ENCODE data around the gene SPAST. TPM values are rescaled to one million over a fixed set of nuclear protein-coding genes. Genes with fewer than 3 reads are reported as not detected.
A peak's percentile ranks its signal among the peaks of the same experiment; 100 is the strongest.
"Not testable (repeated sequence)": the region's sequence is repeated elsewhere in the genome, so short reads cannot be mapped to it uniquely, and the experiment has no call there.

Gene SPAST
- total RNA-seq, result 10 to 100 TPM in 2 of 10 donors, 1 to 10 TPM in 8; 7.5 to 10.9 (median 9.2) TPM
- polyA plus RNA-seq, result 1 to 10 TPM; 2.4 to 4.2 TPM
- long read RNA-seq, donor 1, full-length matches to known transcripts, result 2 of 3 reads
- long read RNA-seq, donor 1, partial matches to known transcripts, result 0 of 3 reads
- long read RNA-seq, donor 1, other reads (novel, unspliced or antisense), result 1 of 3 reads
- long read RNA-seq, donor 2, full-length matches to known transcripts, result 5 of 9 reads
- long read RNA-seq, donor 2, partial matches to known transcripts, result 1 of 9 reads
- long read RNA-seq, donor 2, other reads (novel, unspliced or antisense), result 3 of 9 reads
- long read RNA-seq, donor 3, full-length matches to known transcripts, result 3 of 9 reads
- long read RNA-seq, donor 3, partial matches to known transcripts, result 3 of 9 reads
- long read RNA-seq, donor 3, other reads (novel, unspliced or antisense), result 3 of 9 reads

GRCh38 chr2:32063310-32064020 lies at the start of gene SPAST:
TSS of gene SPAST (plus strand) at chr2:32063556. CDS start at chr2:32063832, 276 bp downstream.
- DNase-seq, result peak; percentile 97 to 98
- Histone ChIP-seq H3K27ac (peak within 1 kb of the TSS; percentile 79 to 96 (median 93)), H3K9me3 (no peaks in the 10 kb centered on the region), H3K27me3 (no peaks in the 10 kb centered on the region), H3K36me3 (peaks cover 0 to 8% (median 0%) of the 10 kb centered on the region in 9 donors), H3K4me3 (peak within 1 kb of the TSS; percentile 64 to 99 (median 87)), H3K4me1 (peaks cover 0 to 40% (median 21%) of the 10 kb centered on the region in 9 donors)
- TF ChIP-seq, protein P1, sequence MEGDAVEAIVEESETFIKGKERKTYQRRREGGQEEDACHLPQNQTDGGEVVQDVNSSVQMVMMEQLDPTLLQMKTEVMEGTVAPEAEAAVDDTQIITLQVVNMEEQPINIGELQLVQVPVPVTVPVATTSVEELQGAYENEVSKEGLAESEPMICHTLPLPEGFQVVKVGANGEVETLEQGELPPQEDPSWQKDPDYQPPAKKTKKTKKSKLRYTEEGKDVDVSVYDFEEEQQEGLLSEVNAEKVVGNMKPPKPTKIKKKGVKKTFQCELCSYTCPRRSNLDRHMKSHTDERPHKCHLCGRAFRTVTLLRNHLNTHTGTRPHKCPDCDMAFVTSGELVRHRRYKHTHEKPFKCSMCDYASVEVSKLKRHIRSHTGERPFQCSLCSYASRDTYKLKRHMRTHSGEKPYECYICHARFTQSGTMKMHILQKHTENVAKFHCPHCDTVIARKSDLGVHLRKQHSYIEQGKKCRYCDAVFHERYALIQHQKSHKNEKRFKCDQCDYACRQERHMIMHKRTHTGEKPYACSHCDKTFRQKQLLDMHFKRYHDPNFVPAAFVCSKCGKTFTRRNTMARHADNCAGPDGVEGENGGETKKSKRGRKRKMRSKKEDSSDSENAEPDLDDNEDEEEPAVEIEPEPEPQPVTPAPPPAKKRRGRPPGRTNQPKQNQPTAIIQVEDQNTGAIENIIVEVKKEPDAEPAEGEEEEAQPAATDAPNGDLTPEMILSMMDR (IDR thresholded peaks at IDR 0.05), result peak; percentile 37 to 80 (median 58)
- intact Hi-C loops (cut with DNase I), result loop anchor here in 5 of 10 donors (1.0 to 10.0 kb wide), 8 partner anchors 23 to 214 kb away; partner anchors contain the start of genes MEMO1 (in 5 of the 5), SLC30A6 (in 2 of the 5), DPY30 (in 1 of the 5) and YIPF4 (in 1 of the 5)
- ATAC-seq, result peak; percentile 95 to 99 (median 97)
- 0% methylated on average over 53 to 79 of the region's 79 CpGs for WGBS, 2 donors

DNA sequence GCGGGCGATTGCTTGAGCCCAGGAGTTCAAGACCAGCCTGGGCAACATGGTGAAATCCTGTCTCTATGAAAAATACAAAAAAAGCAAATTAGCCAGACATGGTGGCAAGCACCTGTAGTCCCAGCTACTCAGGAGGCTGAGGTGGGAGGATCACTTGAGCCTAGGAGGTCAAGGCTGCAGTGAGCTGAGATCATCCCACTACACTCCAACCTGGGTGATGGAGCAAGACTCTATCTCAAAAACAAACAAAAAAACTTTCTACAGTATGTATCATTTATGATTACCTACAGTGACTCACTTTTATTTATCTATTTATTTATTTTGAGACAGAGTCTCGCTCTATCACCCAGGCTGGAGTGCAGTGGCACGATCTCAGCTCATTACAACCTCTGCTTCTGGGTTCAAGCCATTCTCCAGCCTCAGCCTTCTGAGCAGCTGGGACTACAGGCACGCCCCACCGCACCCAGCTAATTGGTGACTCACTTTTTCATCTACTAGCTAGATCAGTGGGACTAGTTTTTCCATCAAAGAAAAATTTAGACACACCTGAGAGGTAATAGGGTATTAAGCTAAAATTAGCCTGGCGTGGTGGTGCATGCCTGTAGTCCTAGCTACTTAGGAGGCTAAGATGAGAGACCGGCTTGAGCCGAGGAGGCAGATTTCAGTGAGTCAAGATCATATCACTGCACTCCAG lies 44.4 kb upstream of the SPAST start:
- not testable (repeated sequence) for H3K27me3 ChIP-seq, ATAC-seq, H3K4me3 ChIP-seq, DNase-seq, H3K27ac ChIP-seq, H3K9me3 ChIP-seq, H3K4me1 ChIP-seq
- peaks cover 0 to 95% (median 17%) of the 10 kb centered on the region in 9 donors for H3K36me3 ChIP-seq
- intact Hi-C loops (cut with DNase I), result loop anchor here in 1 of 10 donors (10.0 kb wide), 1 partner anchor 46 kb away; the partner anchor contains the start of gene SPAST
- 98% methylated on average over 9 of the region's 9 CpGs for WGBS, 2 donors

DNA sequence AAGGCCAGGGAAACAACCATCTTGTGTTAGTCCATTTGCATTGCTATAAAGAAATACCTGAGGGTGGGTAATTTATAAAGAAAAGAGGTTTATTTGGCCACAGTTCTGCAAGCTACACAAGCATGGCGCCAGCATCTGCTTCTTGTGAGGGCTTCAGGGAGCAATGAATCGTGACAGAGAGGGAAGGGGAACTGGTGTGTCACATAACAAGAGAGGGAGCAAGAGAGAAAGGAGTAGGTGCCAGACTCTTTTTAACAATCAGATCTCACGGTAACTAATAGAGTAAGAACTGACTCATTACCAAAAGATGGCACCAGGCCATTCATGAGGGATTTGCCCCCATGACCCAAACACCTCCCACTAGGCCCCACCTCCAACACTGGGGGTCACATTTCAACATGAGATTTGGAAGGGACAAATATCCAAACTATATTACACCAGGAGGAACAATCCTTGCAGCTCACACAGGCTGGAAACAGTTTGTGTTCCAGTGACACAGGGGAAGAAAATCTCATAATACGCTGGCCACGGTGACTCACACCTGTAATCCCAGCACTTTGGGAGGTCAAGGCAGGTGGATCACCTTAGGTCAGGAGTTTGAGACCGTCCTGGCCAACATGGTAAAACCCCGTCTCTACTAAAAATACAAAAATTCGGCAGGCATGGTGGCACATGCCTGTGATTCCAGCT lies 29.0 kb upstream of the SPAST start:
- H3K4me3 ChIP-seq; DNase-seq; H3K27ac ChIP-seq; intact Hi-C loops (cut with DNase I); ATAC-seq; H3K27me3 ChIP-seq; H3K9me3 ChIP-seq: not testable (repeated sequence)
- 91 to 95% methylated on average over 8 of the region's 8 CpGs for WGBS, 2 donors
- H3K4me1 ChIP-seq, result peaks cover 0 to 14% (median 7%) of the 10 kb centered on the region in 9 donors
- H3K36me3 ChIP-seq, result peaks cover 0 to 80% (median 6%) of the 10 kb centered on the region in 9 donors

GRCh38 chr2:32039447-32040219 lies 23.7 kb upstream of the SPAST start, which contains the start of gene DPY30:
TSS of gene DPY30 (minus strand) at chr2:32039805. CDS start at chr2:32039456, 349 bp downstream.
- 0 to 1% methylated on average over 43 of the region's 43 CpGs for WGBS, 2 donors
- peak; percentile 97 to 99 (median 98) for ATAC-seq
- intact Hi-C loops (cut with DNase I), result loop anchor here in 3 of 10 donors (1.0 to 2.0 kb wide), 3 partner anchors 23 to 29 kb away; partner anchors contain the start of genes SPAST (in 2 of the 3) and MEMO1 (in 1 of the 3)

More at GRCh38 chr2:32039447-32040219, 23.7 kb upstream of the SPAST start, which contains the start of gene DPY30:
- H3K4me1 ChIP-seq, result peaks cover 0 to 17% (median 10%) of the 10 kb centered on the region in 9 donors
- peak within 1 kb of the TSS in 9 of 10 donors; percentile 75 to 91 (median 84) for H3K27ac ChIP-seq
- TF ChIP-seq, protein P1 (IDR thresholded peaks at IDR 0.05), result peak in 1 of 9 donors; percentile 12
- peaks cover 0 to 34% (median 0%) of the 10 kb centered on the region in 9 donors for H3K36me3 ChIP-seq
- DNase-seq, result peak; percentile 92 to 94
- no peaks in the 10 kb centered on the region for H3K9me3 ChIP-seq
- H3K4me3 ChIP-seq, result peak within 1 kb of the TSS; percentile 55 to 98 (median 86)
- no peaks in the 10 kb centered on the region for H3K27me3 ChIP-seq
